Measurements from ENCODE around the gene TRPV3.

TRPV3 gene

DNA sequence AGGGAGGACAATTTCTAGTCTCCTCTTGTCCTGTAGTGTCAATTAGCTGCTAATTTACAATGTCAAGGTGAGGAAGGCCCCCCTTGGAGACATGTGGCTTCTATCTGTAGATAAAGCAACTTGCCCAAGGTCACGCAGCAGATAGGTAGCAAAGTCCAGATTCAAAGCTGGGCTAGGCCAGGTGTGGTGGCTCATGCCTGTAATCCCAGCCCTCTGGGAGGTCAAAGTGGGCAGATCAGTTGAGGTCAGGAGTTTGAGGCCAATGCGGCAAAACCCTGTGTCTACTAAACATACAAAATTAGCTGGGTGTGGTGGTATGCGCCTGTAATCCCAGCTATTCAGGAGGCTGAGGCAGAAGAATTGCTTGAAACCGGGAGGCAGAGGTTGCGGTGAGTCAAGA lies 11.1 kb downstream of the TRPV3 start:
- DNase-seq, result no peak

DNA sequence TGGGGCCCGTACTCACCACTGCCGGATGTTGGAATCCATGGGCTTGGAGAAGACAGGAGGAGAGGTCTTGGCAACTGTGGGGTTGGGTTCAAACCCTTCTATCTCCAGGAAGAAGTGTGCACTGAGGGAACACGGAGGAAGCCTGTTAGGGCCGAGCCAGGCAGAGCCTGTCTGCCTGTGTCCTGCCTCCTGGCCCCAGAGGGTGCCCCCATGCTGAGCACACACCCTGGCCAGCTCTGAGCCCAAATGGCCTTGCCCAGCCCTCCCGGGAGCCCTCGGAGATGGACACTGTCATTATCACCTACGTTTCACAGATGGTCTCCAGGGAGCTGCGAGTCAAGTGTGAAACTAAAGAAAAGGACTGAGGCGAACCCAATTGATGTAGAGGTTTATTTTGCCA lies 12.5 kb downstream of the TRPV3 start:
- no peak for DNase-seq

DNA sequence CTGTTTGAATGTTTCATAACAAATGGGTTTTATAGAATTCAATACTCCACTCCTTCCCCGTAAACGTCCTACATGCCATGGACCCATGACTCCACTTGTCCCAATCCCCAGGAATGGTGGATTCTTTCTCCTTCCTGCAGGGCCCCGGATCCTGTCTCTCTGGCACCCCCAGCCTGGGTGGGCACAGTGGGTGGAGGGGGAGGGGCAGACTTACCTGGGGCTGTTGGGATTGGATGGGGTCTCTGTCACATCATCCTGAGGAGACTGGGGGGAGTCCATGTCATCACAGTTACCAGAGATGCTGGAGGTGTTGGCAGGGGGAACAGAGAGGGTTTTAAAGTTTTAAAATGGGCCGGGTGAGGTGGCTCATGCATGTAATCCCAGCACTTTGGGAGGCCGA lies 13.2 kb downstream of the TRPV3 start:
- no peak for DNase-seq

DNA sequence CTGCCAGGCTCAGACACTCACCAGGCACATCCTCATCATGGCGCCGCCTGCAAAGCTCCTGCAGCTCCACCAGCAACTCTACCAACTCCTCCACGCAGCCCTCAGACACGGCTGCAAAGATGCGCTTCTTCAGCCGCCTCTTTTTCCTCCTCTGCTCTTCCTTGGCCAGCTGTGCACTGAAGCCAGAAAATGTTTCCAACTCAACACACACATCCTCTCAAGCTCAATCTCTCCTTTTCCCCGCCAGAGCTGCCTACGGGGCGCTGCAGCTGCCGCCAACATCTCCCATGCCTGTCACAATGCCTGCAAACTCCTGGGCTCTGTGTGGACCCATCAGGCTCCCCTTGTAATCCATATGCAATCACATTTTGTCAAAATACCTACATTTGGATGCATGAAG lies 14.2 kb downstream of the TRPV3 start:
- DNase-seq, result no peak

- no peak for DNase-seq
Measured at GRCh38 chr17:3542410-3543088, 15.1 kb downstream of the TRPV3 start.

- DNase-seq, result no peak
Measured at GRCh38 chr17:3539881-3540540, 17.6 kb downstream of the TRPV3 start.

- no peak for DNase-seq
Measured at GRCh38 chr17:3536716-3537115, 20.9 kb downstream of the TRPV3 start.

- peak; percentile 86 for DNase-seq
Measured at GRCh38 chr17:3535253-3535995, 22.2 kb downstream of the TRPV3 start.

- no peak for DNase-seq
Measured at GRCh38 chr17:3534881-3535252, 22.7 kb downstream of the TRPV3 start.

DNA sequence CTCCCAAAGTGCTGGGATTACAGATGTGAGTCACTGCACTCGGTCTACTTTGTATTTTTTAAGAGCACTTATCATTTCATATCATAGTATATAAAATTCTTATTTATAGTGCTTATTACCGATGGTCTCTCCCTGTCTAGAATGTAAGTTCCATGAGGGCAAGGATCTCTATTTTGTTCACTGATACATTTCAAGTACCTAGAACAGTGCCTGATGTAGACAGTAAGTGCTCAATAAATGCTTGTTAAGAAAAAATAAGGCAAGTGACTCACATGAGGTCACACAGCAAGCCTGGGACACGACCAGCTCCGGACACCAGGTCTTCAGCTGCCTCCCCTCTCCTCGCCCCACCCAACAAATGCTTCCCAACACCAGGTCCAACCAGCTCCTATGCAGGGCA lies 23.9 kb downstream of the TRPV3 start:
- no peak for DNase-seq

- DNase-seq, result no peak
Measured at GRCh38 chr17:3532859-3533142, 24.8 kb downstream of the TRPV3 start.

DNA sequence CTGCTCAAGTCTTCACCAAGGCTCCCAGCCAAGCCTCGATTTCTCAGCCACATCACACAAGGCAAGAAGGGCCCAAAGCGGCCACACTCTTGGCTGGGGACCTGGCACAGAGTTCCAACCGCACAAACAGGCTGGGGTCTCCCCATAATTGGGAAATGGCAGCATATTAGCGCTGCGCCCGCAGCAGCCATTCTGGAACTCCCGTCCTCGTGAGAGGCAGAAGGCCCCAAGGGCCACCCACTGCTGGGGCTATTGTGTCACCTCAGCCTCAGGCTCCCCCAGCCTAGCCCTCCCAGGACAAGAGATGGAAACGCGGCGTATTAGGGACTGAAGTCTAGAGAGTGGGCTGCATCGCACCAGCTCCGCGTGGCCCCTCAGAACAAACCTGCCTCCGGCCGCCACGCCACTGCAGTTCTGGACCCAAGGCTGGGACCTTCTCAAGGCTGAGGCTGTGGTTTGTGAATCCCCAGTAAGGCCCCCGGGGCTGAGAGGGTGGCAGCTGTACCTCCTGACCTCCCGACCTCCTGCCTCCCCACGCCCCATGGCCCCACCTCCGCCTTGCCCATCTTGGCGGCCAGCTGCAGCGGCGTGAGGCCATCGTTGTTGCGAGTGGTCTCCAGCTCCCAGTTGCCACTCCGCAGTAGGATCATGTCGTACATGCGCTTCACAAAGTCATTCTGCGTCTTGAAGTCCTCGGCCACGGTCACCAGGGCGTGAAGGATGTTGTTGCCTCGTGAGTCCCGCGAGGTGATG lies 25.3 kb downstream of the TRPV3 start:
- DNase-seq, result no peak

- DNase-seq, result peak; percentile 60
Measured at GRCh38 chr17:3531266-3532101, 26.1 kb downstream of the TRPV3 start.

GRCh38 chr17:3529817-3530741 lies 27.5 kb downstream of the TRPV3 start:
- DNase-seq, result peak; percentile 87

GRCh38 chr17:3528880-3529511 lies 28.6 kb downstream of the TRPV3 start:
- DNase-seq, result no peak

- DNase-seq, result peak; percentile 23
Measured at GRCh38 chr17:3528403-3528851, 29.2 kb downstream of the TRPV3 start.

DNA sequence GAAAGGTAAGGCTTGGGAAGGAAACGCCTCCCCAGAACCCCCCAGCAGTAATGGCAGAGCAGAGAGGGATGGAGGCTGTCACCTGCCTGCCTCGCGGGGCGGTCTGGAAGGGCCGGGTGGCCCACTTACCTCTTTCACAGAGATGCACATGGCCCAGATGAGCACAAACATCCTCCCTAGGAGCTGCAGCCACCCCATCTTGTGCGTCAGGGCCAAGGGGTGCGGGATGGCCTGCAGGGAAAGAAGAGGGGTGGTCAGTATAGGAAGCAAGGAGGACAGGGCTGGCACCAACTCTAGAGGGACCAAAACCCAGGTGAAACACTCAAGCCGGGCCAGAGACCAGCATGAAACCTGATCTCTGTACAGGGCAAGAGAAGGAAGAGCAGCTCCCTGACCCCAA lies 29.7 kb downstream of the TRPV3 start:
- no peak for DNase-seq

GRCh38 chr17:3527468-3527867 lies 30.1 kb downstream of the TRPV3 start:
- DNase-seq, result no peak

DNA sequence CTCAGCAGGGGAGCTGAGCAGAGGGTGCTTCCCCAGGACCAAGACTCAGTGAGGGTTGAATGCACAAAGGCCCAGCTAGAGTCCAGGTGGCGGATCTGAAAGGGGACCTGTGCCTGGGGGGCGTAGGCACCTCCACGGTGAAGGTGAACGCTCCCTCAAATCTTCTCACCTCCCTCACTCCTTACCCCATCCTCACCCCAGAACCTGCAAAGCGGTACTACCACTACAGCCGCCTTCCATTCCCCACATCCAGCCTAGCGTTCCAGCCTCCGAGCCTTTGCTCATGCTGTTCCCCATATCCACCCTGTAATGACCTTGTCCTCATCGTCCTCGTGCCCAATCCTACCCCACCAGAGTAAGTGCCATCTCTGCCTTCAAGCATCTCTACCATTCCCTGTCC lies 30.6 kb downstream of the TRPV3 start:
- no peak for DNase-seq

DNA sequence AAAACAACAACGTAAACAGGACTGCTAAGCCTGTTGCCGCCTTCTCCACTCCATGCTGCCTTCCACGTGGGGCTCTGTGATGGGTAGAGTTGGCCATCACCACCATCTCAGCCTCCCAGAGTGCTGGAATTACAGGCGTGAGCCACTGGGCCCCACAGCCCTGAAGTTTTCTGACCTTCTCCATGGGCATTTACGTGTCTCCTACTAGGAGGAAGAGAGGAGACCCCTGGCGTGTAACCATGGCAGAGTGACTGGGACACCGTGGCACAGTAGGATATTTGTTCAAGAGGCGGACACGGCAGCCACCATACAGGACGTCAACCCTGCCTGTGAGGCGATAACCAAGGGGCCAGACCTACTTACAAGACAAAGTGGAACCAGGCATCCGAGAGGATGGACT lies 31.1 kb downstream of the TRPV3 start:
- no peak for DNase-seq

DNA sequence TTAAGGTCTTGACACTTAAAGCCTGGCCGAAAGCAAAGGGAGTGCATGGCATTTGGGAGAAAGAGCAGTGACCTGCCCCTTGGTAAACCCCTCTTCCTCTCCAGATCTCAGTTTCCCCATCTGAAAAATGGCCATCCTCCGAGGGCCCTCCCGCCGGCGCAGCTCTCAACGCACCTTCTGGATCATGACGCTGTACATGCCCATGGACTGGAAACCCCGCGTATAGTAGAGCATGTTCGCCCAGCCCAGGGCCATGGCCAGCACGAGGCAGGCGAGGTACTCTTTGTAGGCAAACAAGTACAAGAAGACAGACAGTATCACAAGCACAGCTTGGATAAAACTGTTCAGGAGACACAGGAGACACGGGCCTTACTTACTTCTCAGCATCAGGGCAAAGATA lies 33.6 kb downstream of the TRPV3 start:
- DNase-seq, result no peak
